Body of pancreas (tissue), 4 donors: ENCODE results near the gene HS6ST3.

Experiments
- CTCF ChIP-seq, 7 experiments: fragments of 450-650 bp in 4 of 7; fragments of 200-600 bp in 3 of 7; sonication (generic) in 3 of 7; IDR thresholded peaks; one replicate each; pipeline ENCODE4 v1.5.1; 2016 to 2019; ENCODE audit warnings: antibody characterized with exemption in 7 of 7
- POLR2A ChIP-seq, 3 donors: fragments of 450-650 bp; IDR thresholded peaks; one replicate each; pipeline ENCODE4 v1.6.1; 2016; ENCODE audit warnings: antibody characterized with exemption in 3 of 3, mild to moderate bottlenecking in 2 of 3

DNA sequence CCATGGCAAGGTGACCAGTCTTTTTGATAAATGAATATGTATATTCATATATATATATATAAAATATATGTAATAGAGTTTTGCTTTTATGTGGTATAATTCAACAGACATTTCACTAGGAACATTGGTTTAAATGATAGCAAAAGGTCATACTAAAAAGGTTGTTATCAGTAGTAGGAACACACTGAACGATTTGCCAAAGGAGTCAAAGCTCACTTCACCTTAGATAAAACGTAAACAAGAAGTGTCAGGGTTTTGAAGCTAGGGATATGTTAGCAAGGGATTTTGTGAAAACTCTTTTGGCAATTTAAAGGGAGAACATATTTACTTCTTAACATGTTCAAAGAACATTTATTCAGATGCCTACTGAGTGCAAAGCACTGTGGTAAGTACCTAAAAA, 8.0 kb upstream of the HS6ST3 start:
- TF ChIP-seq CTCF (IDR thresholded peaks at IDR 0.05) (no peak), POLR2A (IDR thresholded peaks at IDR 0.05) (no peak)
